ENCODE results near the gene MON1B.
A peak's percentile ranks its signal among the peaks of the same experiment; 100 is the strongest.
"Not testable (repeated sequence)": the region's sequence is repeated elsewhere in the genome, so short reads cannot be mapped to it uniquely, and the experiment has no call there.

Gene MON1B

DNA sequence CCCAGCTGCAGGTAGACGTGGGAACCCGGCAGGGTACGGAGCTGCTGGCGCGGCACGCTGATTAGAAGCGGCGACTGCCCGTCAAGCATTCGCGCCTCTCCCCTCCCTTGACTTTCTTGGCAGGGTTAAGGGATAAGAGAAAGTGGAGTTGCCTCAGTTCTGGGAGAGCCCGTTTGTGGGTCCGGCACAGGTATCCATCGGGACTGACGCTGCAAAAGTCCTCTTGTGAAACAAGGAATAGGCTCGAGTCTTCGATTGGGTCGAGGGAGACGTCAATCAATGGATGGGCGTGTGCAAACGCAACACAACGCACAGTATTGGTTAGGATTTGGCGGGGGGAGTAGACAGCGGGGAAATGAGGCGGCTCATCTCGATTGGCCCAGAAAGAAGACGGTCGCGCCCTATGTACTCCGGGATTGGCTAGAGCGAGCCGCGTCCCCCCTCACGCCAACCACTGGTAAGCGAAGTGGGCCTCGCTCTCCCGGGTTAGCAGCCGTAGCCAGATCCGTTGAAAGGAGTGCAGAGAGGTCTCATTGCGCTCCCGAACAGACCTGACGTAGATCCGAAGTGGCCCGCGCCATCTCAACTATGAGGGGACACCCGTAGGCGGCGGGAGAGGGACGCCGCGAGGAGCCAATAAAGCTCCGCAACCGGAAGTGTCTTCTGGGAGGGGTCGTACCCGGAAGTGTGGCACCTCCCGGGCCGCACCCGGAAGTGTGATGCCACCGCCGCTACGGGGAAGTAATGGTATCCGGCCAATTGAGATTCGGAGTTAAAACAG, at the start of gene MON1B:
Gene MON1B (plus strand): TSS at position 713 of the 781 bp plus-strand sequence. CDS start 296 bp downstream, outside the sequence.
- peak; percentile 97 for DNase-seq

DNA sequence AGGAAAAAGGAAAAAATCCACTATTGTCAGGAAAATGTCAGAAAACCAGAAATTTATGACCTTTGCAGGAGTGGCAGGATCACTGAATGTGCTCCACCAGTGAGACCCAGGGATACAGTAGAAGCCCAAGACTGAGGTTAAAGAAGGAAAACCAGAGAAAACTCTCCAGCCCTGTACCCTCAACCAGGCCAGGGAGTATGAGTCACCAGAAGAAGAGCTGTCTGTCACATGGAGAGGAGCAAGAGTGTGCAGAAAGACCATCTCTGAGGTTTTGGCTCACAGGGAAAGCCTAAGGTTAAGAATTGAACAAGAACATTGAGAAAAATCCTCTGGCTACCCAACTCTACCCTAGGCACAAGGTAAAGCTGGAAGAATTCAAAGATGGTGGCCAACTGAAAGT, 47.6 kb upstream of the MON1B start:
- no peak for DNase-seq

DNA sequence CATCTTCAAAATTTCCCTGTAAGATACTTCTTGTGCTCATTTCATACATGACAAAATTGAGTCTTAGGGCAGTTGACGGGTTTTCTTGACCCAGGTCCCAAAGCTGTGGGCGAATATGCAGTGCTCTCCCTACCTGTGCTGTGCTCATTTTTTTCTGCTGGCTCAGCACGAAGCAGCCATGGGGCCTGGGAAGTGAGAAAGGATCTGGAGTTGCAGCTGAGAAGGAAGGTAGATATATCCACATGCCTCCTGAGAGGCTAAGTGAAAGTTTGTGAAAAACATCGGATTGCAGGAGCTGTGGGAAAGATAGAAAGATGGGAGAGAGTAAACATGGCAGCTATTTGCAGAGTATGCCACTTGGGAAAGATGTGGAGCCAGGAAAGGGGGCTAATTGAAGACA, 42.9 kb upstream of the MON1B start:
- DNase-seq = no peak

DNA sequence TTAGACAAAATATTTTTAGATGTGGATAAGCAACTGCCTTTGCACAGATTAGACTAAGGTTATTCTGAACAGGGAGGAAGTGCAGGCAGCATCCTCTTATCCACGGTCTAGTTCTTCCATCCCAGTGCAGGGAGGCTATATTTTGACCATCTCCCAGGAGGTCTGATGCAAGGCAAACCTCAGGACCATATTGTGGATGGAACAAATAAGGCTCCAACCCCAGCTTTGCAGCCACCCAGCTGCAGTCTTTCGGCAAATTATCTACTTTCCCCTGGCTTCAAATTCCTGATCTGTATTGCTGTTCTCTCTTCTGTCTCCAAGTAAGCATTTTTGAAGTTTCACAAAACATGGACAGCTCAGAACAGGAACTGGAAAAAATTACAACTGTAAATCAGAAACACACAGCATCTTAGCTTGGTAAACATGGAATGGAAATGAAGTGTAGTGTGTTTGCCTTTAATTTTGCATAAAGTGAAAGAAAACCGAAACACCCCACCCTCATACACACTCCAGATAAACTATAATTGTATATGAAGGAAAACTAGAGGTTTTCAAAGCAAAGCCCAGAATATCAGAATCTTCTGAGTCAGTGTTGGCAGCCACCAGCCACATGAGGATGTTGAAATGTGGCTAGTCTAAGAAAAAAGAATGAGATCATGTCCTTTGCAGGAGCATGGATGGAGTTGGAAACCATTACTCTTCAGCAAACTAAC, 33.5 kb upstream of the MON1B start:
- DNase-seq = no peak

DNA sequence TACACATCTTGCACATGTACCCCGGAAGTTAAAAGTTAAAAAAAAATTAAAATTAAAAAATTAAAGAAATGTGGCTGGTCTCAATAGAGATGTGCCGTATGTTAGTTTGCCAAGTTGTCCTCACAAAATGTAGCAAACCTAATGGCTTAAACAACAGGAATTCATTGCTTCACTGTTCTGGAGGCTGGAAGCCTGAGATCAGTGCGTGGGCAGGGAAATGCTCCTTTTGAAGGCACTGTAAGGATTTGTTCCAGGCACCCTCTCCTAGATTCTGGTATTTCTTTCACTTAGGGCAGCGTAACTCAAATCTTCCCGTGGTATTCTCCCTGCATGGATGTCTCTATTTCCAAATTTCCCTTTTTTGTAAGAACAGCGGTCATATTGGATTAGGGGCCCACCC, 32.7 kb upstream of the MON1B start:
- no peak for DNase-seq

DNA sequence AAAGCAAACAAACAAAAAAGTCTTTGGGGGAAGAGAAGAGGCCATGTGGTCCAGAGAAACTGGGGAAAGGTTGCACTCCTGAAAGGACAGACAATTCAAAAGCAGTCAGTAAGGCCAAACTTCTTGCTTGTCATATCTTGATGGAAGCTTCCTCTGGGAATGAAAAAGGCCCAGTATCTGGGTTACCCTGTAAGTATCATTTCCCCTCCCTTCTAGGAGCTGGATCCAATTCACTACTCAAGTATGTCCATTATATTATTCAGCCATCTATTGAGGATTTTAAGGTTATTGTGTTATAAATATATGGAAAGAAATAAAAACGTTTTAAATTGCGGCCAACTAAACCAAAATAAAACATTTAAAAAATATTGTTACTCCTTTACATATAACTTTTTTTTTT, 26.0 kb upstream of the MON1B start:
- DNase-seq = no peak

DNA sequence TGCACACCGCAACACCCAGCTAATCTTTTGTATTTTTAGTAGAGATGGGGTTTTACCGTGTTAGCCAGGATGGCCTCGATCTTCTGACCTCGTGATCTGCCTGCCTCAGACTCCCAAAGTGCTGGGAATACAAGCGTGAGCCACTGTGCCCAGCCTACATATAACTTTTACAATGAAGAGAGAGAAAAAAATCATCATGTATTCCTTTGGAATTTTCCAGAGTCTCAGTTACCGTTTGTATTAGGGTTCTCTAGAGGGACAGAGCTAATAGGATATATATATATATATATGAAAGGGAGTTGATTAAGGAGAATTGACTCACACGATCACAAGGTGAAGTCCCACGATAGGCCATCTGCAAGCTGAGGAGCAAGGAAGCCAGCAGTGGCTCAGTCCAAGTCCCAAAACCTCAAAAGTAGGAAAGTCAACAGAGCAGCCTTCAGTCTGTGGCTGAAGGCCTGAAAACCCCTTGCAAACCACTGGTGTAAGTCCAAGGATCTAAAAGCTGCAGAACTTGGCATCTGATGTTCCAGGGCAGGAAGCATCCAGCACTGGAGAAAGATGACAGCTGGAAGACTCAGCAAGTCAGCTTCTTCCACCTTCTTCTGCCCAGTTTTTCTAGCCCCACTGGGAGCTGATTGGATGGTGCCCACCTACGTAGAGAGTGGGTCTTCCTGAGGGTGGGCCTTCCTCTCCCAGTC, 25.3 kb upstream of the MON1B start:
- DNase-seq = not testable (repeated sequence)

DNA sequence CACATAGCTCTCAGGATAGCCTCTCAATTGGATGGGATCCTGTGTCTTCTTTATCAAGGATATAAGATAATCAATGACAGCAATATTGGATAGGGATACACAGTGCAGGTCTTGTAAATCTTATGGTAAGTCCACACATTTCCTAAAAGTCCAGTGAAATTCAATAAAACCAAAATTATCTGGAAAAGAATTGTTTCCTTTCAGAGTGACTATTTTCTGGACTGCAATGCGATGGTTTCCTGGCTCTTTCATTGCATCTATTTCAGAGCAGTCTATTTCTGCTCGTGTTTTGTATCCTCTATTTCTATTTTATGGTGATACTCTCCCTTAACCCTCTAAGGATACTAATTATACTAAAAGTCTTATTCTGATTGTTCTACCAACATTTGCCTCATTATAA, 24.3 kb upstream of the MON1B start:
- DNase-seq = no peak

DNA sequence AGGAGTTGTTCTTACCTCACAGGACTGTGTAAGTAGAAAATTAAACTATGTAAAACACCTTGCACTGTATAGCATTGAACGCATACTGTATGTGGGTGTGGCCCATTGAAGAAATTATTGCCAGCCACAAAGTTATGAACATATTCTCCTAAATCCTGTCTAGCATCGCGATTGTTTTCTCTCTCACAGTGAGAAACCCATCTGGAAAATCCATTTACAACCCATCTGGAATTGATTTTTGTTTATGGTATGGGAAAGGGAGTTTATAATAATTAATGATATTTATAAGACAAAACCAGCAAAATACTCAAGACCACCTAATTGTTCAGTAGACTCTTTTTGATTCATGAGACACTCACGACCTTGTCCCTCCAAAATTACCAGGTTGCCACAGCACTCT, 22.1 kb upstream of the MON1B start:
- no peak for DNase-seq

DNA sequence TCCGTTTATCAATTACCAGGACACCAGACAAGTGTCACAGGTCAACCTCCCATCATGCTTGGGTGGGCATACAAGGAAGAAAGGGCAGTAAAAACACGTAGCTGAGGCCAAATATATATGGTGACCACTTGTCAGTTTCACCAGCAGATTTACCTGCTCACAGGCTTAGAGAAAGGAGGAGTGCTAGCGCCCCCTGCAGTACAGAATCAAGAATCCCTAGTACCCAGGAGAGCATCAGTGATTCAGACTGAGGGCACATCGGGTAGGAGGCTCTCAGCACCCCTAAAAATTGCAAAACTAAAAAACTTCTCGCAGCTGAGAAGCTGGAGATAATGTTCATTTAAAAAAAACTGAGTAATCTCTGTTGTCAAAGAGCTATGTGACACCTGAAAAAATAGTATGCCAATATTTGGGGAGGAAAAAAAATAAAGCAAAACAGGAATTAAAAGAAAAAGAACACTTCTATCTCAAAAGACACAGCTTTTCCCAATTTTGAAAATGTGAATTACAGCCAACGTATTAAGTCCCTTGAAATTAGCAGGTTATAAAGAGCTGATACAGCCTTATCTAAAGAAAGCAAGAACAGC, 21.2 kb upstream of the MON1B start:
- peak in 1 of 2 donors; percentile 39 for DNase-seq

DNA sequence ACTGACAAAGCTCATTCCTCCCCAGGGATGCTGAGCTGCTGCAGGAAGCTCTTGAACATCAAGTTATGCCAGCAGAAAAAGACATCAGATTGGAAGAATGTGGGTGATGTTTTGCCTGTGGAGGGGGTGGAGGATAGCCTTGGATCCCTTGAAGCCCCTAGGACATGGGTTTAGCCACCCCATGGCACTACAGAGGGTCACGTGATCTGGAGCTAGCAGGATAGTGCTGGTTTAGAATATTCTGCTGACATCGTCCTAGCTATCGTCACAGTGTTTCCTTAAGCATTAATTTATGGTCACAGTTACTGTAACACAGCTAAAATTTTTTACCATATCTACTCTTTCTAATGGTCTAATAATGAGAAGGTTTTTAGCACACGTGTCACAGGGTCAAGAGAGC, 20.2 kb upstream of the MON1B start:
- DNase-seq = no peak

DNA sequence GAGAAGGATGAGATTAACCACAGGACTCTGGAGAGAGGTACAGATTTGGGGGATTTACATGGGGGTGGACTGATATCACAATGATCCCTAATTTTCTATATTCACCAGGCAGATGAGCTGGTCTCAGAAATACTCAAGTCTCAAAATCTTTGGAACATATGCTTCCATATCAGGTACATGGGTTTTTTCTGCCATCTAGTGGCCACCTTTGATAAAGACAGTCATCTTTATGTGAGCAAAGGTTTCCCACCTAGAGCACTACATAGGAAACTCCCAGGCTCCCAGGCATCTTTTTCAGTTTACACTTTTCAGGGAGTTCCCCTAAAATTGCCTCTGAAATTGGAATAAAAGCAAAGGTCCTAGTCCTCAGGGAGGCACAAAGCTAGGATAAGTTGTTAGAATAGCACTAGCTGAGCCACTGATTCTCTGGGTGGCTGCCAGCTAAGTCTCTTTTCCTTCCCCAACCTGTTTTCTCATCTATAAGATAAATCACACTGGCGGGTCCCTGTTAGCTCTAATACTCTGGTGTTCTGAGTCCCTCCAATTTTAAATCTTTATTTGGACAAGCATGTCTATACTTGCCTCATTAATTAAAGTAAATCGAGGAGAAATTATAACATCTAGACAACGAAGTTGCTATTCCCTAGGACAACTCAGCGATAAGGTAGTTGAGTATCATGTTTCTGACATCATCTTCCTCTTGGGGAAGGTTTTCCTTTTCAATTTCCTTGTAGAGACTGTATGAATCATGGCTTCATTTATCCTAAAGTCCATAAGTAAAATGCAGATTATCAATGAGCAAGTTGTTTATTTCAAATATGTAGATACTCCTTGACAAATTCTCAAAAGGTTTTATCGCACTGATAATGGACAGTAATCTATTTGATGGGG, 19.0 kb upstream of the MON1B start:
- peak in 1 of 2 donors; percentile 58 for DNase-seq

DNA sequence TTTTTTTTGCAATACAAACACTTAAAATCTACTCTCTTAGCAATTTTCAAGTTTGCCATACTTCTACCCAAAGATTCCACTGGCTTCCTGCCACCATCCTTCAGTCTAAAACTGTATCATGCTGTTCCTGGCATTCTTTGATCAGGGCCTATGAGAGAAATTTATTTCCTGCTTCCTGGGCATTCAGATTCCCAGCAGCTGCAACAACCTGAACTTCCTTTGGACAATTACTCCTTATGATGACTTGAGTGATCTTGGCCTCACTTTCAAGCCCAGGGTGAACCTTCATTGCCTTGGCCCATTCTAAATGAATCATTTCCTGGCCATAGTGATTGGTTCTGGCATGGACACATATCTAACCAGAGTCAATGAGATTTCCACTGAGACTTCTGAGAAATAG, 18.0 kb upstream of the MON1B start:
- no peak for DNase-seq

DNA sequence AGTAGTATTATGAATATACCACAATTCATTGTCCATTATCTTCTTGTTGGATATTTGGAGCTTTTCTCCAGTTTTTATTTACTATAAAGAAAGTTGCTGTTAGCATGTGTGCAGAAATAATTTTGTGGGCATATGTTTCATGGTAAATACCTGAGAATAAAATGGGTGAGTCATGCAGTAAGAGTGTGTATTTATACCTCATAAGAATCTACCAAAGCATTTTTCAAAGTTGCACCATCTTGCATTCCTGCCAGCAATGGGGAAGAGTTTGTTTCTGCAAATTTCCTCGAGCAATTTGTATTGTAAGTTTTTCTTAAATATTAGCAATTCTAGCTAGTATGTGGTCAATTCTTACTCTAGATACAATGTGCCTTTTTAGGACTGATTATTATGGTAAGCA, 7.9 kb upstream of the MON1B start:
- no peak for DNase-seq

DNA sequence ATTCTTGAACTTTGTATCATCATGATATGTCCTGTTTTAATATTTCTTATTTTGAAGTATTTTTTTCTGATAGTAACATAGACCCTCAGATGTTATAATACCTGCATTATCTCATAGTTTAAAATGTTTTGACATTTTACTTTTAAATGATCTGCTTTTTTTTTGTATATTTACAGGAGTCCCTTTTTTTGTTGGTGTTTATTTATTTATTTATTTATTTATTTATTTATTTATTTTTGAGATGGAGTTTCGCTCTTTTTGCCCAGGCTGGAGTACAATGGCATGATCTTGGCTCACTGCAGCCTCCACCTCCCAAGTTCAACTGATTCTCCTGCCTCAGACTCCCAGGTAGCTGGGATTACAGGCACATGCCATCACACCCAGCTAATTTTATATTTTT, 4.7 kb upstream of the MON1B start:
- DNase-seq = not testable (repeated sequence)

DNA sequence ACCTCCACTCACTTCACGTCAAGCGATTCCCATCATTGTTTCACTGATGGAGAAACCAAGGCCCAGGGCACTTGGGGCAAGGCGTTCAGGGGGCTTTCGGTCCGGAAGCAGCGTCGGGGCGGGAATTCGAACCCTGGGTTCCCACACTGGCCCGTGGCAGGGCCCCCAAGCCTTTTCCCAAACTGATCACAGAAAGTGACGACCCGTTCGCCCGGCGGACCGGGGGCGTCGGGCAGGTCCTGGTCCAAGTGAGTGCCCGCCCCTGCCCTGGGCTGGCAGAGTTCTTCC, 856 bp upstream of the MON1B start:
- no peak for DNase-seq

DNA sequence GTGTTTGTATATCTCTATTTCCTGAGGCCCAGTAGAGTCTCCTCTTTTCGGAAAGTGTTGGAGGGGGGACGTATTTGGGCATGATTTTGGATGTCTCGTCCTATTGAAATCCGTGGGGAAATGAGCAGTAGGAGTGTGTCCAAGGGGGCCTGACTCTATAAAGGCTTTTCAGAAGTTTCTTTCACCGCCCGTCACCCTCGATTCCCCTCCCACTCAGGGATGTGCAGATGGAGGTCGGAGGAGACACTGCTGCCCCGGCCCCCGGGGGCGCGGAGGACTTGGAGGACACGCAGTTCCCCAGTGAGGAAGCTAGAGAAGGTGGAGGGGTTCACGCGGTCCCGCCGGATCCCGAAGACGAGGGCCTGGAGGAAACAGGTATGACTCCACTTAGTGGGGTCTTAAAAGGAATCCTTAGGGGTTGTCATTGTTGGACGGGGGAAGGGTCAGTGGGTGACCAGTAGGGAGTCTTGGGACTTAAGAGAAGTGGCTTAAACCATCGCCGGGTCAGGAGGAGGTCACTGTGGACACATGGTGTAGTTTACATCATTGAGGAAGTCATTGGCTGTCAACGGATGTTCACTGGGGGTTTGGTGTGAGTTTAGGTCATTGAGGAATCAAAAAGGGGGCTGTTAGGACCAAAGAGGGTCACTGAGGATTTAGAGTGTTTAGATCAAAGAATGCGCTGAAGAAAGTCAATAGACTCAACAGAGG, 424 bp downstream of the MON1B start:
- peak; percentile 35 to 50 for DNase-seq

DNA sequence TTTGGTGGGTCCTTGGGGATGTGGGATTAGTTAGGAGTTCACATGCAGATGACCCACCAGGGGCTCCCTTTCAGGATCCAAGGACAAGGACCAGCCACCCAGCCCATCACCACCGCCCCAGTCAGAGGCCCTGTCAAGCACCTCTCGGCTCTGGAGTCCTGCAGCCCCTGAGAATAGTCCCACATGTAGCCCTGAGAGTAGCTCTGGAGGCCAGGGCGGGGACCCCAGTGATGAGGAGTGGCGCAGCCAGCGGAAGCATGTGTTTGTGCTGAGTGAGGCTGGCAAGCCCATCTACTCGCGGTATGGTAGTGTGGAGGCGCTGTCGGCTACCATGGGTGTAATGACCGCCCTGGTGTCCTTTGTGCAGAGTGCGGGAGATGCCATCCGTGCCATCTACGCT, 2.4 kb downstream of the MON1B start:
- no peak for DNase-seq

DNA sequence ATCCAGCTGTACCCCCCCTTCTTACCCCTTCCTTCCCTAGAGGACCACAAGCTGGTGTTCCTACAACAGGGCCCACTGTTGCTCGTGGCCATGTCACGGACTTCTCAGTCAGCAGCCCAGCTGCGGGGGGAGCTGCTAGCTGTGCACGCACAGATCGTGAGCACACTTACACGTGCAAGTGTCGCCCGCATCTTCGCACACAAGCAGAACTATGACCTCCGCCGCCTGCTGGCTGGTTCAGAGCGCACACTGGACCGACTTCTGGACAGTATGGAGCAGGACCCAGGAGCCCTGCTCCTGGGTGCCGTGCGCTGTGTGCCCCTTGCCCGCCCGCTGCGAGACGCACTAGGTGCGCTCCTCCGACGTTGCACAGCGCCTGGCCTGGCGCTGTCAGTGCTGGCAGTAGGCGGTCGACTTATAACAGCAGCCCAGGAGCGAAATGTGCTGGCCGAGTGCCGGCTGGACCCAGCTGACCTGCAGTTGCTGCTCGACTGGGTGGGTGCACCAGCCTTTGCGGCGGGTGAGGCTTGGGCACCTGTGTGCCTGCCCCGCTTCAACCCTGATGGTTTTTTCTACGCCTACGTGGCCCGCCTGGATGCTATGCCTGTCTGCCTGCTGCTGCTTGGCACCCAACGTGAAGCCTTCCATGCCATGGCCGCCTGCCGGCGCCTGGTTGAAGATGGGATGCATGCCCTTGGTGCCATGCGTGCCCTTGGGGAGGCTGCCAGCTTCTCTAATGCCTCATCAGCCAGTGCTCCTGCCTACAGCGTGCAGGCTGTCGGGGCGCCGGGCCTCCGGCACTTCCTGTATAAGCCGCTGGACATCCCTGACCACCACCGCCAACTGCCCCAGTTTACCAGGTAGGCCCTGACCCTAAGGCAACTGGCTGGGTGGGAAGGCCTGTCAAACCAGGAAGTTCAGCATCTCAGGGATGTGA, 3.6 kb downstream of the MON1B start:
- no peak for DNase-seq

DNA sequence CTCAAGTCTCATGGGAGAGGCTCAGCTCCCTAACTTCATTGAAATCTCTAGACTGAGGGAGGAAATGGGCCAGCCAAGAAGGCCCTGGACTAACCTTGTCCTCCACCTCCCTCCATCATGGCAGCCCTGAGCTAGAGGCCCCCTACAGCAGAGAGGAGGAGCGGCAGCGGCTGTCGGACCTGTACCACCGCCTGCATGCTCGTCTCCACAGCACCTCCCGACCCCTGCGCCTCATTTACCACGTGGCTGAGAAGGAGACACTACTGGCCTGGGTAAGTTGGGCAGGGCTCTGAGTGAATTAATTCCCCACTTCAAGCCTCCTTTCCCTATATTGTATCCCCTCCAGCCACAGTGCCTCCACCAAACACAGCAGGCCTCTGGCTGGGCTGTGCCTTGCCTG, 4.4 kb downstream of the MON1B start:
- no peak for DNase-seq

DNA sequence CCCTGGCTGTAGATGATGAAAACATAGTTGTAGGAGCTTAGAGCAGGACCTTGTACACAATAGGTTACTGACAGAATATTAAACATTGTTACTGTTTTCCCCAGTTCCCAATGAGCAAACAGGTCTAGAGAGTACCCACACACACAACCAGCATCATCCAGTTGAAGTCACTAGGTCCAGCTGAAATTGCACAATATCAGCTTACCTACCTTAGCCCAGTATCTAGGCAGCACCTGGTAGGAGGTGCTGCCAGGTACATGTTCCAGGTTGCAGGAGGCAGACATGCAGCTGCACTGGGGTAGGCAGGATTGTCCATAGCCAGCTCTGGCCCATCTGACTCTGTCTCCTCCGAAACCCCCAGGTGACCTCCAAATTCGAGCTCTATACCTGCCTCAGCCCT, 6.8 kb downstream of the MON1B start:
- DNase-seq = no peak
